K562 (cell line): Measurements from ENCODE around the gene CACNG8. TPM values are rescaled to one million over a fixed set of nuclear protein-coding genes. Genes with fewer than 3 reads are reported as not detected.
A peak's percentile ranks its signal among the peaks of the same experiment; 100 is the strongest.

ENCODE experiments used
- ATAC-seq: fragments of 200-7000 bp; cut with Tn5 transposase; 3 replicates; pipeline ENCODE4 v1.9.1; 2020; ENCODE audit warnings: moderate library complexity
- BruUV-seq: library from RNA; stranded (reverse); fragments of 400-500 nt; replicated peaks from 2 replicates; lab custom pipeline; 2021; lab: Mats Ljungman, UMichigan
- CTCF ChIA-PET: fragments of 300-600 bp; formaldehyde crosslinking; extraction: SDS; loops from one replicate; lab custom pipeline; 2021; ENCODE audit warnings: low intra/inter-chr PET ratio; lab: Yijun Ruan, JAX
- POLR2A ChIA-PET: fragments of 300-600, 350-650 bp; sonication (Branson Sonifier 250); formaldehyde crosslinking; extraction: SDS; loops from one replicate; lab custom pipeline; 2021; ENCODE audit warnings: antibody characterized with exemption, inconsistent platforms; lab: Yijun Ruan, JAX
- DNase-seq, 4 experiments: peaks; one replicate each; pipeline versions ENCODE4 v3.0.0 to v3.0.0-alpha.2; 2011 to 2018; ENCODE audit warnings: low spot score in 3 of 4, mixed read lengths in 3 of 4; ENCODE audit errors: extremely low read depth in 1 of 4
- FAIRE-seq: peaks from 2 replicates; lab custom pipeline; 2011; peaks lifted over from hg19 to GRCh38; lab: Jason Lieb, UNC
- H2AFZ ChIP-seq: 2 replicates; pipeline ENCODE4 v1.6.0; 2011; ENCODE audit warnings: low read depth, low read length, control low read depth, inconsistent platforms
- H3K27ac ChIP-seq: fragments of 200-600 bp; 3 replicates; pipeline ENCODE4 v1.8.0; 2011; ENCODE audit warnings: low read depth, mild to moderate bottlenecking, control low read depth, inconsistent platforms, low read length, moderate library complexity, mixed read lengths; ENCODE audit errors: extremely low read depth
- H3K27me3 ChIP-seq, 2 experiments: fragments of 300-600 bp in 1 of 2; 2 replicates in 1 of 2; 3 replicates in 1 of 2; pipeline versions ENCODE4 v1.6.0 to v1.8.0; 2011; ENCODE audit warnings: inconsistent platforms in 2 of 2, low read length in 2 of 2, mild to moderate bottlenecking in 1 of 2, mixed read lengths in 1 of 2, moderate library complexity in 1 of 2; ENCODE audit not compliant: control insufficient read depth in 2 of 2, insufficient read depth in 2 of 2
- H3K36me3 ChIP-seq: fragments of 300-600 bp; 3 replicates; pipeline ENCODE4 v1.8.0; 2011; ENCODE audit warnings: mild to moderate bottlenecking, low read length, inconsistent platforms; ENCODE audit not compliant: control insufficient read depth, insufficient read depth
- H3K4me1 ChIP-seq, 2 experiments: fragments of 200-600 bp in 1 of 2; replicated peaks in 1 of 2; 2 replicates in 1 of 2; 3 replicates in 1 of 2; pipeline versions ENCODE4 v1.5.1 to v1.8.0; 2011; ENCODE audit warnings: inconsistent platforms in 2 of 2, low read length in 2 of 2, mild to moderate bottlenecking in 1 of 2, mixed read lengths in 1 of 2, moderate library complexity in 1 of 2; ENCODE audit not compliant: control insufficient read depth in 2 of 2, insufficient read depth in 2 of 2
- H3K4me2 ChIP-seq: 2 replicates; pipeline ENCODE4 v1.6.1; 2011; ENCODE audit warnings: low read length, control low read depth, inconsistent platforms, mixed read lengths; ENCODE audit not compliant: insufficient read depth
- H3K4me3 ChIP-seq: fragments of 200-600 bp; sonication (generic), shearing (Covaris generic); 2 replicates; pipeline ENCODE4 v1.5.1; 2016; ENCODE audit warnings: control low read depth, inconsistent platforms
- H3K79me2 ChIP-seq: fragments of 200-600 bp; 3 replicates; pipeline ENCODE4 v1.8.0; 2011; ENCODE audit warnings: low read length, inconsistent platforms; ENCODE audit not compliant: control insufficient read depth, insufficient read depth
- H3K9ac ChIP-seq, 2 experiments: 2 replicates each; pipeline versions ENCODE4 v1.6.0 to v1.6.1; 2011; ENCODE audit warnings: low read depth in 2 of 2, low read length in 2 of 2, control low read depth in 1 of 2, inconsistent platforms in 1 of 2, mild to moderate bottlenecking in 1 of 2, mixed read lengths in 1 of 2; ENCODE audit not compliant: insufficient read depth in 1 of 2
- H3K9me1 ChIP-seq: one replicate; pipeline ENCODE4 v1.6.0; 2011; ENCODE audit warnings: inconsistent platforms, mild to moderate bottlenecking, low read length, moderate library complexity; ENCODE audit not compliant: control insufficient read depth, insufficient read depth
- H3K9me3 ChIP-seq: replicated peaks from 2 replicates; pipeline ENCODE4 v1.5.1; 2011; ENCODE audit warnings: low read depth, low read length, inconsistent platforms; ENCODE audit not compliant: control insufficient read depth, insufficient read depth
- H4K20me1 ChIP-seq: replicated peaks from 2 replicates; pipeline ENCODE4 v1.6.1; 2011; ENCODE audit warnings: low read length, inconsistent platforms, mixed read lengths; ENCODE audit not compliant: control insufficient read depth, insufficient read depth
- BMI1 ChIP-seq: fragments of 150-350 bp; IDR thresholded peaks from 2 replicates; pipeline ENCODE4 v1.6.1; 2014; ENCODE audit warnings: low read length
- CXXC5 ChIP-seq: fragments of 250-450 bp; sonication (Bioruptor Pico); IDR thresholded peaks from 2 replicates; pipeline ENCODE4 v1.8.0; 2022; ENCODE audit warnings: inconsistent platforms, mild to moderate bottlenecking, moderate library complexity
- ELF1 ChIP-seq: fragments of 200-800 bp; sonication (Bioruptor generic); IDR thresholded peaks from 2 replicates; pipeline ENCODE4 v1.6.1; 2016; ENCODE audit warnings: missing genetic modification characterization, missing compliant biosample characterization
- HDGF ChIP-seq: fragments of 450-650 bp; IDR thresholded peaks from 2 replicates; pipeline ENCODE4 v1.6.1; 2016
- MBD2 ChIP-seq: sonication (generic); IDR thresholded peaks from 2 replicates; pipeline ENCODE4 v1.6.1; 2016; ENCODE audit warnings: low read depth, borderline replicate concordance
- SPI1 ChIP-seq: IDR thresholded peaks from 2 replicates; pipeline ENCODE4 v1.6.1; 2011; ENCODE audit warnings: low read depth, low read length, control low read depth, borderline replicate concordance
- YBX1 ChIP-seq: fragments of 450-650 bp; IDR thresholded peaks from 2 replicates; pipeline ENCODE4 v1.7.1; 2016; ENCODE audit warnings: mild to moderate bottlenecking
- WGBS: fragments of 100-300 bp; shearing (Covaris generic); methylation state at CpG from one replicate; pipeline ENCODE4 v1.1.6; 2016; ENCODE audit warnings: low coverage, mixed read lengths; ENCODE audit not compliant: insufficient coverage; ENCODE audit errors: missing lambda C conversion rate; 5-methylcytosine and 5-hydroxymethylcytosine counted together
- in situ Hi-C: fragments of 300-500 bp; cut with MboI; formaldehyde crosslinking; loops from 4 replicates; pipeline ENCODE4 v1.15.0; 2018; ENCODE audit warnings: inconsistent platforms, mixed read lengths
- intact Hi-C: fragments of 100-400 bp; cut with micrococcal nuclease; formaldehyde crosslinking; loops from 2 replicates; pipeline ENCODE4 v1.14.2; 2022
- polyA plus RNA-seq, 8 experiments: library from polyadenylated mRNA; depleted of rRNA in 4 of 8; stranded (reverse) in 5 of 8; unstranded in 3 of 8; fragments of >200 nt; fragmentation: Nextera tagmentation in 2 of 8; fragmentation: Illumina TruSeq in 1 of 8; extraction: Ambion mirVana in 2 of 8; extraction: Trizol in 1 of 8; gene quantifications; 2 replicates each; pipeline versions ENCODE4 v1.2.1 to v1.2.3, GENCODE V29; 2011 to 2014; ENCODE audit warnings: inconsistent platforms in 1 of 8, missing spikeins in 1 of 8
- total RNA-seq, 7 experiments: library from RNA; depleted of rRNA in 6 of 7; stranded (reverse); fragments of >200 nt in 6 of 7; fragmentation: Illumina TruSeq in 2 of 7; extraction: Trizol in 2 of 7; gene quantifications; 2 replicates each; pipeline versions ENCODE4 v1.2.1 to v1.2.3, GENCODE V29; 2011 to 2021; ENCODE audit warnings: low replicate concordance in 1 of 7

CACNG8 gene
- total and polyA plus RNA-seq, 9 of the 15 experiments (the other 6 are each of a cell fraction or from before 2014, with no cell fraction given): 0.02 to 0.05 TPM; not detected in 7

- no peaks in the 10 kb centered on the region for H3K79me2 ChIP-seq
- in situ Hi-C loops (no loop called here), intact Hi-C loops (no loop called here)
- no peaks in the 10 kb centered on the region for H3K9me3 ChIP-seq
- POLR2A ChIA-PET: interaction anchor here (0.7 kb wide), 1 partner anchor 285 kb away, joined by 3 read pairs; the partner anchor contains the start of gene LILRB5
- H3K4me3 ChIP-seq: no peak overlapping the region
- no peak for ATAC-seq
- H2AFZ ChIP-seq: no peak overlapping the region
- H4K20me1 ChIP-seq: 0 out of 2 replicates have a peak, but pooled peaks cover 4% of the 10 kb centered on the region
- no peak overlapping the region for H3K9ac ChIP-seq
- DNase-seq: no peak
- H3K27ac ChIP-seq: no peak overlapping the region
- peaks cover 17 to 33% of the 10 kb centered on the region in 2 experiments for H3K27me3 ChIP-seq
- no peaks in the 10 kb centered on the region for H3K9me1 ChIP-seq
- H3K4me1 ChIP-seq: no peaks in the 10 kb centered on the region
- no TSS peak for BruUV-seq
- H3K4me2 ChIP-seq: no peak overlapping the region
- FAIRE-seq: no peak
- 7% methylated on average over 9 of the region's 10 CpGs for WGBS
- TF ChIP-seq CXXC5 (CRISPR knock-in tag) (no peak), ELF1 (no peak), HDGF (no peak), YBX1 (no peak), BMI1 (no peak), SPI1 (peak; percentile 91), MBD2 (no peak)
- H3K36me3 ChIP-seq: no peaks in the 10 kb centered on the region
- CTCF ChIA-PET: no interaction called here
Observed at GRCh38 chr19:53971673-53972072, 8.9 kb downstream of the CACNG8 start.
